ENCODE results near the gene PLCH1. TPM values are rescaled to one million over a fixed set of nuclear protein-coding genes. Genes with fewer than 3 reads are reported as not detected.

PLCH1 gene
- total and polyA plus RNA-seq, 2 of the 13 experiments (the other 11 are each of a cell fraction or from before 2014, with no cell fraction given), result 2.0 to 3.0 TPM

GRCh38 chr3:155409336-155409735 lies 335.5 kb downstream of the PLCH1 start (continued):
- TF ChIP-seq, protein P1, sequence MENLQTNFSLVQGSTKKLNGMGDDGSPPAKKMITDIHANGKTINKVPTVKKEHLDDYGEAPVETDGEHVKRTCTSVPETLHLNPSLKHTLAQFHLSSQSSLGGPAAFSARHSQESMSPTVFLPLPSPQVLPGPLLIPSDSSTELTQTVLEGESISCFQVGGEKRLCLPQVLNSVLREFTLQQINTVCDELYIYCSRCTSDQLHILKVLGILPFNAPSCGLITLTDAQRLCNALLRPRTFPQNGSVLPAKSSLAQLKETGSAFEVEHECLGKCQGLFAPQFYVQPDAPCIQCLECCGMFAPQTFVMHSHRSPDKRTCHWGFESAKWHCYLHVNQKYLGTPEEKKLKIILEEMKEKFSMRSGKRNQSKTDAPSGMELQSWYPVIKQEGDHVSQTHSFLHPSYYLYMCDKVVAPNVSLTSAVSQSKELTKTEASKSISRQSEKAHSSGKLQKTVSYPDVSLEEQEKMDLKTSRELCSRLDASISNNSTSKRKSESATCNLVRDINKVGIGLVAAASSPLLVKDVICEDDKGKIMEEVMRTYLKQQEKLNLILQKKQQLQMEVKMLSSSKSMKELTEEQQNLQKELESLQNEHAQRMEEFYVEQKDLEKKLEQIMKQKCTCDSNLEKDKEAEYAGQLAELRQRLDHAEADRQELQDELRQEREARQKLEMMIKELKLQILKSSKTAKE (CRISPR knock-in tag; IDR thresholded peaks at IDR 0.05; ENCODE audit: borderline replicate concordance), result no peak
- TF ChIP-seq ZNF790 (CRISPR knock-in tag; IDR thresholded peaks at IDR 0.05; ENCODE audit: borderline replicate concordance), result no peak
- TF ChIP-seq MEIS1 (CRISPR knock-in tag; IDR thresholded peaks at IDR 0.05; ENCODE audit: borderline replicate concordance), result no peak
- TF ChIP-seq YEATS4 (CRISPR knock-in tag; IDR thresholded peaks at IDR 0.05; ENCODE audit: borderline replicate concordance), result no peak
- no peak for TF ChIP-seq FOXM1 (CRISPR knock-in tag; IDR thresholded peaks at IDR 0.05)
- no peak for TF ChIP-seq CEBPG (CRISPR knock-in tag; IDR thresholded peaks at IDR 0.05)
- TF ChIP-seq ZNF276 (CRISPR knock-in tag; IDR thresholded peaks at IDR 0.05; ENCODE audit: low read depth), result no peak
- TF ChIP-seq ZNF263 (CRISPR knock-in tag; IDR thresholded peaks at IDR 0.05), result no peak
- no peak for TF ChIP-seq NONO (IDR thresholded peaks at IDR 0.05)
- TF ChIP-seq NONO (CRISPR knock-in tag; conservative IDR thresholded peaks at IDR 0.05), result no peak

DNA sequence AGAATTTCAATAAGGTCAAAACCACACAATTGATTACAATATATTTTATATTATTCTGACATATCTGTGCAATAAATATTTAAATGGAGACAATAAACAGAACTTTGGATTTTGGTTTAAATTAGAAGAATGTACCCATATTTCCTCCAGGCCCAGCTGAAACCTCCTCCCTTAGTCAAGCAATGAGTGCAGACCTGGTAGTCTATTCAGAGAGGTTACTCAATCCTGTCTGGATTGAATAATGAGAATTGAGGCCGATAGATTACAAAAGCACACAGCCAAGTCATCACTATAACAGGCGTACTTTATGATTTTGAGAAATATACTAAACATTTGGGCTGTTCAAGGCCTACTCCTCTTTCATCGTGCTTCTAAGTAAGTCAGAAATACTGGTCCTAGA lies 336.9 kb downstream of the PLCH1 start:
- BruUV-seq (replicated peaks), result no TSS peak
- Histone ChIP-seq H3K4me1 (ENCODE audit: insufficient read depth, low read length) (no peaks in the 10 kb centered on the region), H3K4me3 (replicated peaks in 1 of 3; ENCODE audit: insufficient read depth in 1 of 3, low read depth in 2 of 3, low read length in 3 of 3) (no peak overlapping the region), H3K79me2 (ENCODE audit: insufficient read depth, low read length) (no peaks in the 10 kb centered on the region), H3K4me2 (ENCODE audit: low read depth, low read length) (no peak overlapping the region), H3K9ac (ENCODE audit: insufficient read depth, low read depth, low read length) (no peak overlapping the region), H3K9me3 (ENCODE audit: low read length) (no peaks in the 10 kb centered on the region), H3K27me3 (ENCODE audit: control insufficient read depth in 1 of 2, insufficient read depth in 2 of 2, low read length in 2 of 2) (no peaks in the 10 kb centered on the region), H2AFZ (ENCODE audit: low read length) (no peak overlapping the region), H3K36me3 (replicated peaks in 1 of 2; ENCODE audit: control insufficient read depth in 1 of 2, insufficient read depth in 2 of 2, low read length in 2 of 2) (no peaks in the 10 kb centered on the region), H3K27ac (ENCODE audit: extremely low read length, insufficient read depth, low read length) (no peak overlapping the region), H4K20me1 (ENCODE audit: insufficient read depth, low read length) (no peaks in the 10 kb centered on the region)
- ChIA-PET POLR2A (no interaction called here), CTCF (ENCODE audit: low intra/inter-chr PET ratio, low total read pairs) (no interaction called here)
- ATAC-seq (no peak), FAIRE-seq (no peak), DNase-seq (ENCODE audit: low spot score) (no peak)
- 30% methylated on average over 3 of the region's 3 CpGs for WGBS (ENCODE audit: low lambda C conversion rate)
- in situ Hi-C loops (cut with HindIII; ENCODE audit: extremely low pct_ligation_motif_present, low pct_unique_long_range_greater_than_20kb) (no loop called here), intact Hi-C loops (cut with micrococcal nuclease; ENCODE audit: unreplicated experiment) (no loop called here)
- TF ChIP-seq NFKB2 (CRISPR knock-in tag; IDR thresholded peaks at IDR 0.05; ENCODE audit: borderline replicate concordance) (no peak), RFXANK (CRISPR knock-in tag; IDR thresholded peaks at IDR 0.05) (no peak), PRMT3 (CRISPR knock-in tag; IDR thresholded peaks at IDR 0.05; ENCODE audit: borderline replicate concordance, low read depth) (no peak), NCOA1 (CRISPR knock-in tag; IDR thresholded peaks at IDR 0.05) (no peak), NR1H2 (CRISPR knock-in tag; IDR thresholded peaks at IDR 0.05; ENCODE audit: borderline replicate concordance, low read depth) (no peak), SMAD1 (CRISPR knock-in tag; IDR thresholded peaks at IDR 0.05; ENCODE audit: borderline replicate concordance, low read depth) (no peak), ZNF253 (CRISPR knock-in tag; IDR thresholded peaks at IDR 0.05; ENCODE audit: borderline replicate concordance) (no peak), FOXC1 (CRISPR knock-in tag; IDR thresholded peaks at IDR 0.05; ENCODE audit: borderline replicate concordance) (no peak)
- TF ChIP-seq, protein P2, sequence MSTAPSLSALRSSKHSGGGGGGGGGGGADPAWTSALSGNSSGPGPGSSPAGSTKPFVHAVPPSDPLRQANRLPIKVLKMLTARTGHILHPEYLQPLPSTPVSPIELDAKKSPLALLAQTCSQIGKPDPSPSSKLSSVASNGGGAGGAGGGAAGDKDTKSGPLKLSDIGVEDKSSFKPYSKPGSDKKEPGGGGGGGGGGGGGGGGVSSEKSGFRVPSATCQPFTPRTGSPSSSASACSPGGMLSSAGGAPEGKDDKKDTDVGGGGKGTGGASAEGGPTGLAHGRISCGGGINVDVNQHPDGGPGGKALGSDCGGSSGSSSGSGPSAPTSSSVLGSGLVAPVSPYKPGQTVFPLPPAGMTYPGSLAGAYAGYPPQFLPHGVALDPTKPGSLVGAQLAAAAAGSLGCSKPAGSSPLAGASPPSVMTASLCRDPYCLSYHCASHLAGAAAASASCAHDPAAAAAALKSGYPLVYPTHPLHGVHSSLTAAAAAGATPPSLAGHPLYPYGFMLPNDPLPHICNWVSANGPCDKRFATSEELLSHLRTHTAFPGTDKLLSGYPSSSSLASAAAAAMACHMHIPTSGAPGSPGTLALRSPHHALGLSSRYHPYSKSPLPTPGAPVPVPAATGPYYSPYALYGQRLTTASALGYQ (CRISPR knock-in tag; IDR thresholded peaks at IDR 0.05), result no peak

Measured in HepG2 (cell line).